GM06990 (cell line): ENCODE data around the gene KIAA1549.

Source experiments
- DNase-seq: peaks from one replicate; pipeline ENCODE4 v3.0.0-alpha.2; 2011; ENCODE audit not compliant: insufficient read length; ENCODE audit errors: extremely low read depth
- H3K27me3 ChIP-seq: replicated peaks from 2 replicates; pipeline ENCODE4 v1.6.0; 2011; ENCODE audit warnings: low read length; ENCODE audit not compliant: control insufficient read depth, insufficient read depth
- H3K36me3 ChIP-seq: 2 replicates; pipeline ENCODE4 v1.5.1; 2011; ENCODE audit warnings: low read length; ENCODE audit not compliant: control insufficient read depth, insufficient read depth
- H3K4me3 ChIP-seq: replicated peaks from 2 replicates; pipeline ENCODE4 v1.5.1; 2011; ENCODE audit warnings: low read depth, mild to moderate bottlenecking, control low read depth, low read length
- TF ChIP-seq, protein P1 (sequence below): IDR thresholded peaks from 2 replicates; pipeline ENCODE4 v1.5.1; 2011; ENCODE audit warnings: low read length, control low read depth, mild to moderate bottlenecking, inconsistent platforms; ENCODE audit not compliant: insufficient read depth, poor library complexity, severe bottlenecking

The KIAA1549 gene

GRCh38 chr7:138929969-138930368, 51.2 kb downstream of the KIAA1549 start:
- Histone ChIP-seq H3K4me3 (no peak overlapping the region), H3K36me3 (no peaks in the 10 kb centered on the region), H3K27me3 (no peaks in the 10 kb centered on the region)
- TF ChIP-seq, protein P1, sequence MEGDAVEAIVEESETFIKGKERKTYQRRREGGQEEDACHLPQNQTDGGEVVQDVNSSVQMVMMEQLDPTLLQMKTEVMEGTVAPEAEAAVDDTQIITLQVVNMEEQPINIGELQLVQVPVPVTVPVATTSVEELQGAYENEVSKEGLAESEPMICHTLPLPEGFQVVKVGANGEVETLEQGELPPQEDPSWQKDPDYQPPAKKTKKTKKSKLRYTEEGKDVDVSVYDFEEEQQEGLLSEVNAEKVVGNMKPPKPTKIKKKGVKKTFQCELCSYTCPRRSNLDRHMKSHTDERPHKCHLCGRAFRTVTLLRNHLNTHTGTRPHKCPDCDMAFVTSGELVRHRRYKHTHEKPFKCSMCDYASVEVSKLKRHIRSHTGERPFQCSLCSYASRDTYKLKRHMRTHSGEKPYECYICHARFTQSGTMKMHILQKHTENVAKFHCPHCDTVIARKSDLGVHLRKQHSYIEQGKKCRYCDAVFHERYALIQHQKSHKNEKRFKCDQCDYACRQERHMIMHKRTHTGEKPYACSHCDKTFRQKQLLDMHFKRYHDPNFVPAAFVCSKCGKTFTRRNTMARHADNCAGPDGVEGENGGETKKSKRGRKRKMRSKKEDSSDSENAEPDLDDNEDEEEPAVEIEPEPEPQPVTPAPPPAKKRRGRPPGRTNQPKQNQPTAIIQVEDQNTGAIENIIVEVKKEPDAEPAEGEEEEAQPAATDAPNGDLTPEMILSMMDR: no peak
- DNase-seq: no peak

DNA sequence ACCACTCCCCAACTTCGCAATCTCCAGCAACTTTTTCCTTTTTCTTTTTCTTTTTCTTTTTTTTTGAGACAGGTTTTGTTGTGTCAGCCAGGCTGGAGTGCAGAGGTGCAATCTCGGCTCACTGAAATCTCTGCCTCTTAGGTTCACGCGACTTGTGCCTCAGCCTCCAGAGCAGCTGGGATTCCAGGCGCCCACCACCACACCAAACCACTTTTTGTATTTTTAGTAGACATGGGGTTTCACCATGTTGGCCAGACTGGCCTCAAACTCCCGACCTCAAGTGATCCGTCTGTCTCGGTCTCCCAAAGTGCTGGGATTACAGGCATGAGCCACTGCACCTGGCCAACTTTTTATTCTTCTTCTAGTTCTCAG, 55.0 kb downstream of the KIAA1549 start:
- DNase-seq: no peak
- no peaks in the 10 kb centered on the region for H3K27me3 ChIP-seq
- no peaks in the 10 kb centered on the region for H3K36me3 ChIP-seq
- TF ChIP-seq, protein P1: no peak
- no peak overlapping the region for H3K4me3 ChIP-seq

DNA sequence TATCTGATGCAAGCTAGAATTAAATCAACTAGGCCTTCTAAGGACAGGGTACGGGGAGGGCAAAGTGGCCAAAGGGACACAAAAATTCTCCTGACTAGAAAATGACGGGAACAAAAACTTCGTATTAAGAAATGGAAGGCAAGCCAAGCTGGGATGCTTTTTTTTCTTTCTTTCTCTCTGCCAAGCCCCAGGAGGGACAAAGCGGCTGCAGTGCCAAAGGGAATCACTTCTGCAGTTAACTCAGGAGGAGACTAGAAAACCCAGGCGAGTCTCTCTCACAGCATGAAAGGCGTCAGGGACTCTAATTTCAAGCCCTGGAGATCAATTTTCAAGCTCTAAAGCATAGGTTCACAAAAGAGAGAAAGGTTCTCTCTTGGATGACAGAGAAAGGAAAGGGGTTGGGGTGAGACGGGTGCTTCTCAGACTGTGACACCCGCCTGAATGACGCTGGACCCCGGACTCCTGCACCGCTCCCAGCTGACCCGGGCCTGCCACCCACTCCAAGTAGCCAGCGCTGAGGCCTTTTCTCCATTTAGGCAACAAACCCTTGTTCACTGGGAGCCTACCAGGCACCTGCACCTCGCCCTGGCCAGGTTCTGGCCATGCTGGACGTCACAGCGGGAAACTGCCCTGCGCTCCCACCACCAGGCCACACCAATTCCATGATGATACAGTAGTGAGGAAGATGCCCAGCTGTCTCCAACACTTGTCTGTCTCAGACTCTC, 56.5 kb downstream of the KIAA1549 start:
- TF ChIP-seq, protein P1: no peak
- Histone ChIP-seq H3K4me3 (no peak overlapping the region), H3K36me3 (no peaks in the 10 kb centered on the region), H3K27me3 (no peaks in the 10 kb centered on the region)
- DNase-seq: no peak

- TF ChIP-seq, protein P1: no peak
- no peak overlapping the region for H3K4me3 ChIP-seq
- DNase-seq: no peak
- no peaks in the 10 kb centered on the region for H3K27me3 ChIP-seq
- H3K36me3 ChIP-seq: no peaks in the 10 kb centered on the region
Observed at GRCh38 chr7:138921277-138921676, 59.9 kb downstream of the KIAA1549 start.

DNA sequence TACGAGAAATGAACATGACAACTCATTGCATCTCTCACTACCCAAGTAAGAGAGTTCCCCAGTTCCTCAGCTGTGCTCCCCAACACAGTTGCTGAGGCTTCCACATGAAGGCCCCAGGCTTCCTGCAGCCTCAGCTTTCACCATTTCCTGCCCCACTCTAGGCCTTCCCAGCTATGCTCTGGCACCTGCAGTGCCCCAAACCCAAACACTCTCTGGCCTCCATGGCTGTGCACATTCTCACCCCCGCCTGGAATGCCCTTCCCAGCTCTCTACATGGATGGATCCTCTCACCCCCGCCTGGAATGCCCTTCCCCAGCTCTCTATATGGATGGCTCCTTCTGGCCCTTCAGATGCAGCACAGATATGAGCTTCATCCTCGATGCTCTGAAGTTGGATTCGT, 61.3 kb downstream of the KIAA1549 start:
- DNase-seq: no peak
- TF ChIP-seq, protein P1: no peak
- Histone ChIP-seq H3K27me3 (no peaks in the 10 kb centered on the region), H3K4me3 (no peak overlapping the region), H3K36me3 (no peaks in the 10 kb centered on the region)

DNA sequence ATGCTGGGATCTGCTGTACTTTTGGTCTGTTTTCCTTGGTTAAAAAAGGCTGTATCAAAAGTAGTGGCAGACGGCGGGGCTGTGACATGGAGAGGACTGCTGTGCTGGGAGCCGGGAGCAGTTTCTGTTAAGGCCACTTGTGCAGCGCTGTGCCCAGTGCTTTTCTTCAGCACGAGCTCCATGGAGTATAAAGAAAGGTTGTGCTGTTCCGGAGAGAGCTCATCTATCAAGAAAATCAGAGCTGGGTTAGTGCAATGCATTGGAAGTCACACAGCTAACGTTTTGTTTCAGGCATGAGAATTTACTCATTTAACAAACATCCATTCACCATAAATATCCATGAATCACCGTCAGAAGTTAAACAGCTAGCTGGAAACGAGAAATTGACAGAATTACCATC, 62.0 kb downstream of the KIAA1549 start:
- TF ChIP-seq, protein P1: no peak
- Histone ChIP-seq H3K27me3 (no peaks in the 10 kb centered on the region), H3K4me3 (no peak overlapping the region), H3K36me3 (no peaks in the 10 kb centered on the region)
- DNase-seq: no peak
